MCF 10A (cell line): ENCODE results near the gene SLC39A8. TPM values are rescaled to one million over a fixed set of nuclear protein-coding genes. Genes with fewer than 3 reads are reported as not detected.
A peak's percentile ranks its signal among the peaks of the same experiment; 100 is the strongest.
"Not testable (repeated sequence)": the region's sequence is repeated elsewhere in the genome, so short reads cannot be mapped to it uniquely, and the experiment has no call there.

Experiments used
- BruUV-seq: library from RNA; stranded (reverse); fragments of 400-500 nt; replicated peaks from 2 replicates; lab custom pipeline; 2021; lab: Mats Ljungman, UMichigan
- CTCF ChIA-PET: fragments of 300-600 bp; sonication (Branson Sonifier 250); formaldehyde crosslinking; extraction: SDS; loops from one replicate; lab custom pipeline; 2021; ENCODE audit warnings: antibody characterized with exemption, inconsistent platforms; lab: Yijun Ruan, JAX
- POLR2A ChIA-PET: fragments of 300-600, 350-650 bp; sonication (Branson Sonifier 250); formaldehyde crosslinking; extraction: SDS; loops from one replicate; lab custom pipeline; 2020; ENCODE audit warnings: antibody characterized with exemption, inconsistent platforms; lab: Yijun Ruan, JAX
- DNase-seq: peaks from one replicate; pipeline ENCODE4 v3.0.0-alpha.2; 2018; ENCODE audit not compliant: unreplicated experiment
- H3K27ac Mint-ChIP-seq: one replicate; pipeline ENCODE4 v1.8.0; 2022; ENCODE audit warnings: mild to moderate bottlenecking, low read depth, mixed read lengths; ENCODE audit not compliant: unreplicated experiment
- H3K27me3 Mint-ChIP-seq: one replicate; pipeline ENCODE4 v1.8.0; 2022; ENCODE audit warnings: mixed read lengths; ENCODE audit not compliant: insufficient read depth, unreplicated experiment
- H3K36me3 Mint-ChIP-seq: one replicate; pipeline ENCODE4 v1.8.0; 2022; ENCODE audit warnings: mild to moderate bottlenecking, moderate library complexity, mixed read lengths; ENCODE audit not compliant: insufficient read depth, unreplicated experiment
- H3K4me1 Mint-ChIP-seq: one replicate; pipeline ENCODE4 v1.8.0; 2022; ENCODE audit warnings: mixed read lengths; ENCODE audit not compliant: insufficient read depth, unreplicated experiment
- H3K4me3 Mint-ChIP-seq: one replicate; pipeline ENCODE4 v1.8.0; 2022; ENCODE audit warnings: mild to moderate bottlenecking, moderate library complexity, mixed read lengths; ENCODE audit not compliant: unreplicated experiment
- H3K9me3 Mint-ChIP-seq: one replicate; pipeline ENCODE4 v1.8.0; 2022; ENCODE audit warnings: mixed read lengths; ENCODE audit not compliant: unreplicated experiment
- CTCF ChIP-seq: fragments of 200-600 bp; IDR thresholded peaks from one replicate; pipeline ENCODE4 v1.8.0; 2022; ENCODE audit warnings: antibody characterized with exemption, mild to moderate bottlenecking; ENCODE audit not compliant: unreplicated experiment
- intact Hi-C: fragments of 100-400 bp; cut with micrococcal nuclease; formaldehyde crosslinking; loops from 2 replicates; pipeline ENCODE4 v1.14.1; 2022
- total RNA-seq: library from RNA; stranded (reverse); gene quantifications from 2 replicates; pipeline ENCODE4 v1.2.3, GENCODE V29; 2022

Gene SLC39A8
- total RNA-seq, 1 experiment from 2014 or later: 43.3 TPM

DNA sequence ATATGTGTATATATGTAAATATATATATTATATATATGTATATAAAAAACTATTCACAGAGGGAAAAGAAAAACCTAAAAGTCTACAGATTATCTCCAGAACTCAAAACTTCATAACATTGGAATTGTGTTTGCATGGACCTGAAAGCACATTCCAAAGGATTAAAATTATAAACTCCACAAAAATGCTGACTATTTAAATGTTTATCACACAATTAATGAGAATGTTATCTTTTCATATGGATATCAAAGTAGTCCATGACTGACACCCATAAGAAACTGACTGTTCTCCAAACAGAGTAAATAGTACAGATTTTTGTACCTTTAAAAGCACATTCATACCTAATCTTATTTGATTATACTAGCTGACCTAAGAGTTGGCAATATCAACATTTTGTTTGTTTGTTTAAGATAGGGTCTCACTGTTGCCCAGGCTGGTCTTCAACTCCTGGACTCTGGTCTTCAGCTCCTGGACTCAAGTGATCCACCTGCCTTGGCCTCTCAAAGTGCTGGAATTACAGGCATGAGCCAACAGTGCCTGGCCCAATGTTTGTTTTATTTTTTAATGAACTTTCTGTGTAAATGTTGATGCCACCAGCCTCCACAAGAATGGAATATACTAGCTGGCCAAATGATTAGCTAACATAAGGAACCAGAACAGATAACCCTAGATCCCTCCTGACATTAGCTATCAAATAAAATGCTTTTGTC, 50.0 kb downstream of the SLC39A8 start:
- Mint-ChIP-seq H3K9me3 (no peaks in the 10 kb centered on the region), H3K27me3 (no peaks in the 10 kb centered on the region), H3K4me1 (no peaks in the 10 kb centered on the region), H3K36me3 (peaks cover 54% of the 10 kb centered on the region), H3K4me3 (no peak overlapping the region), H3K27ac (no peak overlapping the region)
- no TSS peak for BruUV-seq
- ChIA-PET POLR2A (interaction anchor here (0.8 kb wide), 1 partner anchor 794 kb away, joined by 3 read pairs; no protein-coding TSS in a partner anchor), CTCF (no interaction called here)
- DNase-seq: no peak
- intact Hi-C loops: no loop called here
- TF ChIP-seq CTCF: no peak

DNA sequence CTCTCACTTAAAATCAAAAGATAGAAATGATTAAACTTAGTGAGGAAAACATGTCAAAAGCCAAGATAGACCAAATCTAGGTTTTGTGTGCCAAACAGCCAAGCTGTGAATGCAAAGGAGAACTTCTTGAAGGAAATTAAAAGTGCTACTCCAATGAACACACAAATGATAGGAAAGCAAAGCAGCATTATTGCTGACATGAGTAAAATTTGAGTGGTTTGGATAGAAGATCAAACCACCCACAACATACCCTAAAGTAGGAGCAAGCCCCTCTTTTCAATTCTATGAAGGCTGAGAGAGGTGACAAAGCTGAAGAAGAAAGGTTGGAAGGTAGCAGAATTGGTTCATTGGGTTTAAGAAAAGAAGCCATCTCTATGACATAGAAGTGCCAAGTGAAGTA, 56.8 kb downstream of the SLC39A8 start:
- H3K36me3 Mint-ChIP-seq: peaks cover 44% of the 10 kb centered on the region
- no peak overlapping the region for H3K4me3 Mint-ChIP-seq
- no peaks in the 10 kb centered on the region for H3K27me3 Mint-ChIP-seq
- intact Hi-C loops: no loop called here
- ChIA-PET POLR2A (no interaction called here), CTCF (interaction anchor here (1.0 kb wide), 1 partner anchor 11 kb away, joined by 6 read pairs; no protein-coding TSS in a partner anchor)
- no peak for DNase-seq
- no TSS peak for BruUV-seq
- H3K4me1 Mint-ChIP-seq: no peaks in the 10 kb centered on the region
- H3K9me3 Mint-ChIP-seq: peaks cover 5% of the 10 kb centered on the region
- H3K27ac Mint-ChIP-seq: no peak overlapping the region
- TF ChIP-seq CTCF: no peak

GRCh38 chr4:102285831-102286230, 59.5 kb downstream of the SLC39A8 start:
- ChIA-PET CTCF (no interaction called here), POLR2A (no interaction called here)
- no peak overlapping the region for H3K4me3 Mint-ChIP-seq
- H3K27me3 Mint-ChIP-seq: no peaks in the 10 kb centered on the region
- H3K36me3 Mint-ChIP-seq: peaks cover 49% of the 10 kb centered on the region
- H3K27ac Mint-ChIP-seq: no peak overlapping the region
- TF ChIP-seq CTCF: no peak
- BruUV-seq: no TSS peak
- intact Hi-C loops: no loop called here
- peak; percentile 61 for DNase-seq
- no peaks in the 10 kb centered on the region for H3K4me1 Mint-ChIP-seq
- H3K9me3 Mint-ChIP-seq: peaks cover 5% of the 10 kb centered on the region

- ChIA-PET POLR2A (interaction anchor here (0.6 kb wide), 1 partner anchor 621 kb away, joined by 3 read pairs; no protein-coding TSS in a partner anchor), CTCF (interaction anchor here (0.6 kb wide), 1 partner anchor 241 kb away, joined by 4 read pairs; no protein-coding TSS in a partner anchor)
- Mint-ChIP-seq H3K36me3 (peaks cover 56% of the 10 kb centered on the region), H3K9me3 (no peaks in the 10 kb centered on the region), H3K4me1 (no peaks in the 10 kb centered on the region), H3K27ac (no peak overlapping the region), H3K4me3 (no peak overlapping the region), H3K27me3 (no peaks in the 10 kb centered on the region)
- BruUV-seq: no TSS peak
- intact Hi-C loops: no loop called here
- TF ChIP-seq CTCF: no peak
- no peak for DNase-seq
These were observed 64.0 kb downstream of the SLC39A8 start for GRCh38 chr4:102281171-102281839.

GRCh38 chr4:102273317-102273716, 72.0 kb downstream of the SLC39A8 start:
- BruUV-seq, H3K4me1 Mint-ChIP-seq, intact Hi-C loops, DNase-seq, H3K27me3 Mint-ChIP-seq, H3K4me3 Mint-ChIP-seq, POLR2A ChIA-PET, H3K27ac Mint-ChIP-seq: not testable (repeated sequence)
- CTCF ChIA-PET: interaction anchor here (0.6 to 1.7 kb wide), 2 partner anchors 27 to 434 kb away, joined by 3 to 4 read pairs; no protein-coding TSS in a partner anchor
- Mint-ChIP-seq H3K9me3 (peaks cover 15% of the 10 kb centered on the region), H3K36me3 (peaks cover 42% of the 10 kb centered on the region)
